Vagina (tissue), 2 donors: Measurements from ENCODE around the gene STXBP6. TPM values are rescaled to one million over a fixed set of nuclear protein-coding genes. Genes with fewer than 3 reads are reported as not detected.

Experiments used
- DNase-seq, 2 donors: peaks; one replicate each; pipeline ENCODE4 v3.0.0-alpha.2; 2017; ENCODE audit errors: extremely low spot score in 2 of 2
- H3K27ac ChIP-seq: fragments of 200-600 bp; sonication (generic); one replicate; pipeline ENCODE4 v1.5.1; 2019
- H3K27me3 ChIP-seq: fragments of 200-600 bp; sonication (generic); one replicate; pipeline ENCODE4 v1.5.1; 2019
- H3K36me3 ChIP-seq, 2 donors: fragments of 200-600 bp; sonication (generic); one replicate each; pipeline ENCODE4 v1.5.1; 2017 to 2019
- H3K4me1 ChIP-seq: fragments of 200-600 bp; sonication (generic); one replicate; pipeline ENCODE4 v1.5.1; 2019
- H3K4me3 ChIP-seq, 2 donors: fragments of 200-600 bp; sonication (generic); 1 replicate in 1 of 2; 2 replicates in 1 of 2; pipeline ENCODE4 v1.5.1; 2016 to 2019
- H3K9me3 ChIP-seq: fragments of 200-600 bp; sonication (generic); one replicate; pipeline ENCODE4 v1.5.1; 2019
- POLR2A ChIP-seq, 2 donors: fragments of 450-650 bp; IDR thresholded peaks; one replicate each; pipeline ENCODE4 v1.6.1; 2017; ENCODE audit warnings: antibody characterized with exemption in 2 of 2, mild to moderate bottlenecking in 2 of 2, moderate library complexity in 2 of 2
- POLR2AphosphoS5 ChIP-seq, 2 donors: sonication (generic); formaldehyde crosslinking; IDR thresholded peaks; one replicate each; pipeline ENCODE4 v1.9.0; 2017; ENCODE audit warnings: antibody characterized with exemption in 2 of 2, mild to moderate bottlenecking in 2 of 2, low read depth in 1 of 2; ENCODE audit not compliant: insufficient read depth in 1 of 2
- intact Hi-C: fragments of 100-400 bp; cut with DNase I; formaldehyde crosslinking; loops from one replicate; pipeline ENCODE4 v1.15.1; 2023
- total RNA-seq: library from RNA; depleted of rRNA; stranded (reverse); fragments of >200 nt; gene quantifications from one replicate; pipeline ENCODE4 v1.2.3, GENCODE V29; 2016
- TF ChIP-seq, protein P1 (sequence below), 3 experiments: fragments of 450-650 bp in 2 of 3; fragments of 200-600 bp in 1 of 3; sonication (generic) in 1 of 3; IDR thresholded peaks; one replicate each; pipeline ENCODE4 v1.5.1; 2017 to 2019; ENCODE audit warnings: antibody characterized with exemption in 3 of 3, mild to moderate bottlenecking in 2 of 3, moderate library complexity in 2 of 3

STXBP6 gene
- total RNA-seq, 1 donor from 2014 or later: 4.4 TPM

DNA sequence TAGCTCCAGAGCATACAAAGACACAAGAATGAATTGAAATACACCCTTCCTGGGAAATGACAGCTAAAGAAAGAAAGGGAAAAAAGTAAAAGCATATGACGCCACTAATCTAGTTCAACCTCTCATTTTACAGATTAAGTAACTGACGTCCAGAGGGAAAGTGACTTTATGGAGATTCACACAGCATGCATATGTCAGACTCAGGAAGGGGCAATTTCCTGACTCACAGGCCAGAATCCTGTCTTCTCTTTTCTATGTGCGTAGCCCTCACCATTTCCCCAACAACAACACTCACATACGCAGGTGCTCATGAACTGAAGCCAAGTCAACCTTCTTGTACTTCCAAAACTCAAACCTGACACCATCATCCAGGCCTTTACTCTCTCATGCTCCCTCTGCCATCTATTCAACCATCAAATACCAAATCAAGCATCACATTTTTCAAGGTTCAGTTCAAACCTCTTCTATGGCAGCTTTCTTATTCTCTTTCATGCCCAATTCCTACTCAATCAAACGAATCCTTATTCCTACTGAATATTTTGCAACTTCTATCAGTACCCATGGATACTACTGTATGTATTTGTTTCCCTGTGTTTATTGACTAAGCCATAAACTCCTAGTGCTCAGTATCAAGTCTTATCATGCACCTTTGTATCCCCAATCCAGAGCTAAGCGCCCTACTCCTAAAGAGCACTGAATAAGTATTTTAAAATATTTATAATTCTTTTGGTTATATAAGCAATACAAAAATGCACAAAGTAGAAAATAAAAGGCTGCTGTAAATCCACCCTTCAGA is 52.8 kb downstream of the STXBP6 start:
- H3K9me3 ChIP-seq: no peaks in the 10 kb centered on the region
- no peaks in the 10 kb centered on the region for H3K36me3 ChIP-seq
- H3K27ac ChIP-seq: no peak overlapping the region
- no peaks in the 10 kb centered on the region for H3K27me3 ChIP-seq
- intact Hi-C loops: no loop called here
- no peak for DNase-seq
- H3K4me3 ChIP-seq: no peak overlapping the region
- TF ChIP-seq POLR2AphosphoS5 (IDR thresholded peaks at IDR 0.05; ENCODE audit: insufficient read depth in 1 of 2, low read depth in 1 of 2): no peak
- TF ChIP-seq, protein P1, sequence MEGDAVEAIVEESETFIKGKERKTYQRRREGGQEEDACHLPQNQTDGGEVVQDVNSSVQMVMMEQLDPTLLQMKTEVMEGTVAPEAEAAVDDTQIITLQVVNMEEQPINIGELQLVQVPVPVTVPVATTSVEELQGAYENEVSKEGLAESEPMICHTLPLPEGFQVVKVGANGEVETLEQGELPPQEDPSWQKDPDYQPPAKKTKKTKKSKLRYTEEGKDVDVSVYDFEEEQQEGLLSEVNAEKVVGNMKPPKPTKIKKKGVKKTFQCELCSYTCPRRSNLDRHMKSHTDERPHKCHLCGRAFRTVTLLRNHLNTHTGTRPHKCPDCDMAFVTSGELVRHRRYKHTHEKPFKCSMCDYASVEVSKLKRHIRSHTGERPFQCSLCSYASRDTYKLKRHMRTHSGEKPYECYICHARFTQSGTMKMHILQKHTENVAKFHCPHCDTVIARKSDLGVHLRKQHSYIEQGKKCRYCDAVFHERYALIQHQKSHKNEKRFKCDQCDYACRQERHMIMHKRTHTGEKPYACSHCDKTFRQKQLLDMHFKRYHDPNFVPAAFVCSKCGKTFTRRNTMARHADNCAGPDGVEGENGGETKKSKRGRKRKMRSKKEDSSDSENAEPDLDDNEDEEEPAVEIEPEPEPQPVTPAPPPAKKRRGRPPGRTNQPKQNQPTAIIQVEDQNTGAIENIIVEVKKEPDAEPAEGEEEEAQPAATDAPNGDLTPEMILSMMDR (IDR thresholded peaks at IDR 0.05): no peak
- TF ChIP-seq POLR2A (IDR thresholded peaks at IDR 0.05): no peak
- no peaks in the 10 kb centered on the region for H3K4me1 ChIP-seq

DNA sequence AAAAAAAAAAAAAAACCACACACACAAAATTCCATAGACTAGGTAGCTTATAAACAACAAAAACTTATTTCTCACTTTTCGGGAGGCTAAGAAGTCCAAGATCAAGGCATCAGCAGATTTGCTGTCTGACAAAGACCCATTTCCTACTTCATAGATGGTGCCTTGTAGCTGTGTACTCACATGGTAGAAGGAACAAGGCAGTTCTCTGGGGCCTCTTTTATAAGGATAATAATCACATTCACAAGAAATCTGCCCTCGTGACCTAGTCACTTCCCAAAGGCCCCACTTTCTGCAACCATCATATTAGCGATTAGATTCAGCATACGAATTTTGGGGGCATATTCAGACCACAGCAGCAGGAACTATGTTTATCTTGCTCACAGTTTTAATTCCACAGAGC is 54.9 kb downstream of the STXBP6 start:
- no peak for TF ChIP-seq POLR2A (IDR thresholded peaks at IDR 0.05)
- TF ChIP-seq, protein P1 (IDR thresholded peaks at IDR 0.05): no peak
- TF ChIP-seq POLR2AphosphoS5 (IDR thresholded peaks at IDR 0.05; ENCODE audit: insufficient read depth in 1 of 2, low read depth in 1 of 2): no peak
- intact Hi-C loops: no loop called here
- Histone ChIP-seq H3K27me3 (no peaks in the 10 kb centered on the region), H3K9me3 (no peaks in the 10 kb centered on the region), H3K36me3 (no peaks in the 10 kb centered on the region), H3K27ac (no peak overlapping the region), H3K4me1 (no peaks in the 10 kb centered on the region), H3K4me3 (no peak overlapping the region)
- no peak for DNase-seq

DNA sequence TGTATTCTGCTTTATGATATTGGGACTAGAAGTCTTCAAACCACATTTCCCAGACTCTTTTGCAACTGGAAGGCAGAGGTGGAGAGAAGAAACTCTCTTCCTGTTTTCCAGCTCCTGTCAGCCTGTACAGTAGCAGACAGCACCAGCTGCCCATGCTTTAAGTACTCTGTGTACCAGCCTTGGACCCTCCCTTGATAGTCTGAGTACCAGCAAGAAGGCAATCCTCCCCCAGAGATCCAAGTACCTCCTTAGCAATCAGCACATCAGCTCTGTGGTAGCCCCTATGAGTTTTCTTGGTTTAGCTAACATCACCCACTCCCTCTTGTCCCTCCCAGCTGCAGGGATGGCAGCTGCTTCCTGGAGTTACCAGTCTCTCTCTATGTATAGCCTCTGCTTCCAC is 56.3 kb downstream of the STXBP6 start:
- H3K4me1 ChIP-seq: no peaks in the 10 kb centered on the region
- intact Hi-C loops: no loop called here
- H3K27ac ChIP-seq: no peak overlapping the region
- no peaks in the 10 kb centered on the region for H3K36me3 ChIP-seq
- no peak for DNase-seq
- H3K9me3 ChIP-seq: no peaks in the 10 kb centered on the region
- no peak overlapping the region for H3K4me3 ChIP-seq
- no peaks in the 10 kb centered on the region for H3K27me3 ChIP-seq
- TF ChIP-seq, protein P1 (IDR thresholded peaks at IDR 0.05): no peak
- TF ChIP-seq POLR2A (IDR thresholded peaks at IDR 0.05): no peak
- TF ChIP-seq POLR2AphosphoS5 (IDR thresholded peaks at IDR 0.05; ENCODE audit: insufficient read depth in 1 of 2, low read depth in 1 of 2): no peak

DNA sequence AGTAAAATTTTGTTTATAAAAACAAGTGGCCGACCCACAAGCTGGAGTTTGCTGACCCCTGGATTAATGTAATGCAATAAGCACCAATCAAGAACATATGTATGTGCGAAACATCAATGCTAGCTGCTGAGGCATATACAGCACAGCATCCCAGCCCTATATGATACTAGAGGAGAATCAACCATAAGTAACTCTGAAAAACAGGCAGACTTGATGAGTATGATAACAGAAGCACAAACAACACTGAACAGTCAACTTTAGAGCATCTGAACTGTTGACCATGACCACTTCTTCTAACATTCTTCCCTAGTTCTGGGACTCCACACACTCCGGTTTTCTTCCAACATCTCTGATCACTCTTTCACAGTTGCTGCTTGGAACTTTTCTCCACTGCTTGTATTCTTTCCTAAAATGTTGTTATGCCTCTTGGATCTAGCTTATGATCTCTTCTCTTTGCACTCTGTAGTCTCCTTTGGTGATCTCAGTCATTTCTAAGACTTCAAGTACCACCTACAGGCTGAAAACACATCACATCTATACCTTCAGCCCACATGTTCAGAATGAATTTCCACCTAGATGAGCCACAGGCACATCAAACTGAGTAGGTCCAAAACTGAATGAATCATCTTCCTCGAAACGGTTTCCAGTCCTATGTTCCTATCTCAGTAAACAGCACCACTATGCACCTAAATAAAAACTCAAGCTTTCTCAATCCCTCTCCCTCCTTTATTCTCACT is 57.2 kb downstream of the STXBP6 start:
- TF ChIP-seq, protein P1 (IDR thresholded peaks at IDR 0.05): no peak
- no peak for DNase-seq
- H3K36me3 ChIP-seq: no peaks in the 10 kb centered on the region
- no peaks in the 10 kb centered on the region for H3K9me3 ChIP-seq
- intact Hi-C loops: no loop called here
- H3K4me1 ChIP-seq: no peaks in the 10 kb centered on the region
- no peak overlapping the region for H3K4me3 ChIP-seq
- no peak overlapping the region for H3K27ac ChIP-seq
- H3K27me3 ChIP-seq: no peaks in the 10 kb centered on the region

DNA sequence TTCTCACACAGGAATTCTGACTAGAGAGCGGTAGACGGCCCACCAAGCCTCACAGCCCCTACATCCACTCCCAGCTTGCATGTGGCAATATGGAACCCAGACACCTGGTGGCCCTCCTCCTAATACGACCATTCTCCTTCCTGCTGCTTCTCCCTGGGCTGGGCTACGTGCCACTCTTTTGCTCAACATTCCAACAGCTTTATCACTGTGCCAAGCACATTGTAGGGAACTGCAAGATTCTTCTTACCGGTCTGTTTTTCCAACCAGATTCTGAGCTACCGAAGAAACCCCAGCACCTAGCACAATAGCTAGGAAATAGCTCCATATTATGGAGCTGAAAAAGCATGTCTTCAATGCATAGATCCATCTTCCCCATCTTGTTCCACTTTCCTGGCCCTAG is 58.1 kb downstream of the STXBP6 start:
- Histone ChIP-seq H3K4me3 (no peak overlapping the region), H3K4me1 (no peaks in the 10 kb centered on the region), H3K27me3 (no peaks in the 10 kb centered on the region), H3K36me3 (no peaks in the 10 kb centered on the region), H3K27ac (no peak overlapping the region), H3K9me3 (no peaks in the 10 kb centered on the region)
- no peak for DNase-seq
- TF ChIP-seq POLR2A (IDR thresholded peaks at IDR 0.05) (no peak), POLR2AphosphoS5 (IDR thresholded peaks at IDR 0.05; ENCODE audit: insufficient read depth in 1 of 2, low read depth in 1 of 2) (no peak)
- TF ChIP-seq, protein P1 (IDR thresholded peaks at IDR 0.05): no peak
- intact Hi-C loops: no loop called here
